Right lobe of liver (tissue), 6 donors: ENCODE data around the gene IL12RB1. TPM values are rescaled to one million over a fixed set of nuclear protein-coding genes. Genes with fewer than 3 reads are reported as not detected.

Experiments
- ATAC-seq, 4 donors: fragments of 200-7000 bp; cut with Tn5 transposase; one replicate each; pipeline ENCODE4 v1.9.1; 2020; ENCODE audit warnings: mild to moderate bottlenecking in 4 of 4, moderate library complexity in 4 of 4
- DNase-seq, 3 donors: peaks; one replicate each; pipeline ENCODE4 v3.0.0-alpha.2; 2020
- H3K27ac ChIP-seq, 3 donors: fragments of 200-600 bp; one replicate each; pipeline ENCODE4 v1.8.0; 2022
- H3K27me3 ChIP-seq, 2 donors: fragments of 200-600 bp; one replicate each; pipeline ENCODE4 v1.8.0; 2022
- H3K36me3 ChIP-seq, 4 donors: fragments of 200-600 bp; sonication (generic) in 1 of 4; one replicate each; pipeline versions ENCODE4 v1.5.1 to v1.8.0; 2017 to 2022; ENCODE audit warnings: control low read depth in 1 of 4
- H3K4me1 ChIP-seq, 4 donors: fragments of 200-600 bp; sonication (generic) in 1 of 4; one replicate each; pipeline versions ENCODE4 v1.5.1 to v1.8.0; 2017 to 2022; ENCODE audit warnings: control low read depth in 1 of 4
- H3K4me3 ChIP-seq, 3 donors: fragments of 200-600 bp; one replicate each; pipeline ENCODE4 v1.8.0; 2022
- H3K9me3 ChIP-seq, 4 donors: fragments of 200-600 bp; sonication (generic) in 1 of 4; one replicate each; pipeline versions ENCODE4 v1.5.1 to v1.8.0; 2017 to 2022; ENCODE audit warnings: control low read depth in 1 of 4
- POLR2A ChIP-seq: fragments of 450-650 bp; IDR thresholded peaks from one replicate; pipeline ENCODE4 v1.6.1; 2017; ENCODE audit warnings: antibody characterized with exemption, mild to moderate bottlenecking
- WGBS: methylation state at CpG from one replicate; pipeline ENCODE4 v1.1.6; 2018; ENCODE audit warnings: low coverage, low lambda C conversion rate; ENCODE audit not compliant: insufficient coverage; ENCODE audit errors: missing lambda C conversion rate; 5-methylcytosine and 5-hydroxymethylcytosine counted together
- intact Hi-C, 2 donors: fragments of 100-400 bp; cut with DNase I; formaldehyde crosslinking; loops; one replicate each; pipeline versions ENCODE4 v1.11.2 to v1.14.1; 2022
- total RNA-seq, 6 experiments: library from RNA; depleted of rRNA in 2 of 6; stranded (reverse); fragments of >200 nt in 2 of 6; fragmentation: NEBNext Ultra II Directional in 3 of 6; extraction: Animal tissue kit (Norgen Biotek cat#: 25700) in 3 of 6; gene quantifications; one replicate each; pipeline versions ENCODE4 v1.1.0 to v1.2.4, GENCODE V29; 2016 to 2023
- TF ChIP-seq, protein P1 (sequence below), 4 donors: fragments of 200-600 bp in 3 of 4; fragments of 450-650 bp in 1 of 4; IDR thresholded peaks; one replicate each; pipeline versions ENCODE4 v1.5.1 to v1.8.0; 2016 to 2022; ENCODE audit warnings: antibody characterized with exemption in 4 of 4, mild to moderate bottlenecking in 2 of 4
- donor health status: DM: no; HTN: yes; CAD: no.
- donor health status: DM: no; HTN: no; CAD: no.
- donor health status: DM: no; HTN: no; CAD: no.
- donor health status: DM: no; HTN: yes; CAD: no.
- donor health status: DM: no; HTN: yes; CAD: no.

IL12RB1 gene
- total RNA-seq, 6 experiments from 2014 or later, result 0.25 to 2.0 (median 0.70) TPM

DNA sequence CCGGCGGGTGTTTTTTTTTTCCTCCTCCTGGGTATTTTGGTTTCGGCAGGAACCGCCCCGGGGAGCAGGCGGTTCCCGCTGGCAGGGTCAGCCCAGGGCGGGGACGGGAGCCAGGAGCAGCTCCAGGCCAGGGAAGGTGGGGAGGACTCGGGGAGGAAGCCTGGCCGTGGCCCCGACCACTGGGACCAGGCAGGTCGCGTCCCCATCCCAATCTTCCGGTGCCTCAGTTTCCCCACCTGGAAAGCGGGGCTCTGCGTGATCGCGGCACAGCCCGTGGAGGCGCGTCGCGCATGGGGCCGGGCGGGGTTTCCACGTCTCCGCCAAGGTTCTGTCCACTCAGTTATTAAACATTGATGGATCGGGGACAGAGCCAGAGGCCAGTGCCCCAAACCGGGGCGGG lies 34.8 kb downstream of the IL12RB1 start:
- H3K27me3 ChIP-seq, result no peaks in the 10 kb centered on the region
- DNase-seq (peak; percentile 81 to 89 (median 86)), ATAC-seq (peak; percentile 63 to 81 (median 78))
- intact Hi-C loops, result no loop called here
- TF ChIP-seq POLR2A, result no peak
- TF ChIP-seq, protein P1, sequence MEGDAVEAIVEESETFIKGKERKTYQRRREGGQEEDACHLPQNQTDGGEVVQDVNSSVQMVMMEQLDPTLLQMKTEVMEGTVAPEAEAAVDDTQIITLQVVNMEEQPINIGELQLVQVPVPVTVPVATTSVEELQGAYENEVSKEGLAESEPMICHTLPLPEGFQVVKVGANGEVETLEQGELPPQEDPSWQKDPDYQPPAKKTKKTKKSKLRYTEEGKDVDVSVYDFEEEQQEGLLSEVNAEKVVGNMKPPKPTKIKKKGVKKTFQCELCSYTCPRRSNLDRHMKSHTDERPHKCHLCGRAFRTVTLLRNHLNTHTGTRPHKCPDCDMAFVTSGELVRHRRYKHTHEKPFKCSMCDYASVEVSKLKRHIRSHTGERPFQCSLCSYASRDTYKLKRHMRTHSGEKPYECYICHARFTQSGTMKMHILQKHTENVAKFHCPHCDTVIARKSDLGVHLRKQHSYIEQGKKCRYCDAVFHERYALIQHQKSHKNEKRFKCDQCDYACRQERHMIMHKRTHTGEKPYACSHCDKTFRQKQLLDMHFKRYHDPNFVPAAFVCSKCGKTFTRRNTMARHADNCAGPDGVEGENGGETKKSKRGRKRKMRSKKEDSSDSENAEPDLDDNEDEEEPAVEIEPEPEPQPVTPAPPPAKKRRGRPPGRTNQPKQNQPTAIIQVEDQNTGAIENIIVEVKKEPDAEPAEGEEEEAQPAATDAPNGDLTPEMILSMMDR (IDR thresholded peaks at IDR 0.05), result no peak
- H3K27ac ChIP-seq, result peak overlapping the region; percentile 89 to 99 (median 96)
- H3K4me3 ChIP-seq, result peak overlapping the region; percentile 34 to 55 (median 47)
- H3K36me3 ChIP-seq, result no peaks in the 10 kb centered on the region
- H3K9me3 ChIP-seq, result no peaks in the 10 kb centered on the region
- WGBS, result 15% methylated on average over 17 of the region's 31 CpGs
- peaks cover 0 to 47% (median 12%) of the 10 kb centered on the region in 4 donors for H3K4me1 ChIP-seq

DNA sequence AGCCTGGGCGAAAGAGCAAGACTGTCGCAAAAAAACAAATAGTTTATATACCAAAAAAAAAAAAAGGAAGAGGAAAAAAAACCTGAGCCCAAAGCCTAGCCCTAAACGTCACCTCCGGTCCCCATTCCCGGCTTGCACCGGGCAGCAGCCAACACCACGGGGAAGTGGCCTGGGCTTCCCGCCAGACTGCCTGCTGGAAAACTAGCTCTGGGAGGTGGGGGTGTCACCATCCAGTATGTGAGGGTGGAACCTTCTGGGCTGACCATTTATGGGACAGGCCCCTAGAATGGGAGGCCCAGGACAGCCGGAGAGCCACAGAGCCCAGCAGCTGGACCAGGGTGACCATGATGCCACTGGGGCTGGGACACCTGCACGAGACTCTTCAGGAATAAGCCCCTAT lies 37.3 kb downstream of the IL12RB1 start:
- peak; percentile 66 to 83 (median 78) for ATAC-seq
- peak overlapping the region; percentile 89 to 99 (median 96) for H3K27ac ChIP-seq
- H3K36me3 ChIP-seq, result no peaks in the 10 kb centered on the region
- peaks cover 0 to 62% (median 20%) of the 10 kb centered on the region in 4 donors for H3K4me1 ChIP-seq
- DNase-seq, result peak; percentile 97 to 98 (median 98)
- no peaks in the 10 kb centered on the region for H3K9me3 ChIP-seq
- WGBS, result 18% methylated on average over 8 of the region's 10 CpGs
- H3K27me3 ChIP-seq, result no peaks in the 10 kb centered on the region
- TF ChIP-seq, protein P1 (IDR thresholded peaks at IDR 0.05), result no peak
- peak; percentile 72 for TF ChIP-seq POLR2A
- H3K4me3 ChIP-seq, result peak overlapping the region in 1 of 3 donors; percentile 8
- intact Hi-C loops, result no loop called here

DNA sequence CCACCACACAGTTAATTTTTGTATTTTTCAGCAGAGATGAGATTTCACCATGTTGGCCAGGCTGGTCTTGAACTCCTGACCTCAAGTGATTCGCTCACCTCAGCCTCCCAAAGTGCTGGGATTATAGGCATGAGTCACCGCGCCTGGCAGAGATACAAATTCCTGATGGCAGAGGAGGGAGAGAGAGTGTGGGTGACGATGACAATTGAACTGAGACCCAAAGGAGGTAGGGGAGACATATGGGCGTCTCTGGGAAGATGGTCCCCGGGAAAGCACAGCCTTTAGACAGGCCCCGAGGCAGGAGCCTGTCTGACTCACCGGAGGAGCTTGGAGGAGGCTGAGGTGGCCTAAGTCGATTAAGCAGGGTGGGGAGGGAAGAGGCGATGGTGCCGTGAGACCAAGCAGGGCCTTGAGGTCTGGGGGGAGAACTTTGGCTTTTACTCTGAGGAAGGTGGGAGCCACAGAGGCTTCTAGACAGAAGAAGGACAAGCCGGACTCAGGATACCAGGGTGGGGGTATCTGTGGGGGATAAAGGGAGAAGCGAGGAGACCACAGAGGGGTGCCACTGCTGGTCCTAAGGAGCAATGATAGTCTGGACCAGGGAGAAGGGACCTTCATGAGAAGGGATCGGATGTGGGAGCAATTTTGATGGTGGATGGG lies 40.5 kb downstream of the IL12RB1 start:
- ATAC-seq (peak in 2 of 4 donors; percentile 4 to 46), DNase-seq (peak in 1 of 3 donors; percentile 79)
- TF ChIP-seq POLR2A, result no peak
- TF ChIP-seq, protein P1 (IDR thresholded peaks at IDR 0.05), result no peak
- H3K27ac ChIP-seq, result peak overlapping the region; percentile 84 to 96 (median 96)
- 48% methylated on average over 14 of the region's 14 CpGs for WGBS
- H3K4me1 ChIP-seq, result peaks cover 0 to 46% (median 18%) of the 10 kb centered on the region in 4 donors
- intact Hi-C loops, result no loop called here
- H3K27me3 ChIP-seq, result no peaks in the 10 kb centered on the region
- no peak overlapping the region for H3K4me3 ChIP-seq
- no peaks in the 10 kb centered on the region for H3K9me3 ChIP-seq
- H3K36me3 ChIP-seq, result no peaks in the 10 kb centered on the region

DNA sequence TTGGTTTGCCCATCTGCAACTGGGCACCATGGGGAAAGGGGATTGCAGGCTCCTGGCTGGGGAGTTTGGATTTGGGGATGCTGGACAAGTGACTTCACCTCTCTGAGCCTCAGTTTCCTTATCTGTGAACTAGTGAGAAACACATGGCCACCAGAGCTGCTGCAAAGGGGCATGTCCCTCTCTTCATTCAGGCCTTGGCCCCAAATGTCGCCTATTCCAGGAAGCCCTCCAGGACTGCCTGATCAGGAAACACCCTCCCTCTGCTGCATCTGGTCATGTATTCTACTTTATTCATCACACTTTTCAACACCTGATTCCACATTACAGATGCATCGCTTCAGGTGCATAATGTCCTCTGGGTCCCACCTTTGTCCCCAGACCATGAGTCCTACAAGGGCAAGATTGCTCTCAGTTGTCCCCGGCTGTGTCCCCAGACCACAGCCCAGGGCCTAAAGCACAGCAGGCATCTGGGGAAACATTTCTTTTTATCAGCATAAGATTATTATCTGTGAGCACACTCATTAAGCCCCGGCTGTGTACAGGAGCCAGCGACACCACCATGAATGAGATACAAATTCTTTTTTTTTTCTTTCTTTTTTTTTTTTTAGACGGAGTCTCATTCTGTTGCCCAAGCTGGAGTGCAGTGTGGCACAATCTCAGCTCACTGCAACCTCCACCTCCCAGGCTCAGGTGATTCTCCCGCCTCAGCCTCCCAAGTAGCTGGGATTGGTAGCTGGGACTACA lies 41.3 kb downstream of the IL12RB1 start:
- intact Hi-C loops, result no loop called here
- Histone ChIP-seq H3K27ac (peak overlapping the region; percentile 84 to 96 (median 96)), H3K27me3 (no peaks in the 10 kb centered on the region), H3K4me3 (peak overlapping the region; percentile 32 to 54 (median 41)), H3K9me3 (no peaks in the 10 kb centered on the region), H3K36me3 (no peaks in the 10 kb centered on the region), H3K4me1 (peaks cover 0 to 42% (median 15%) of the 10 kb centered on the region in 4 donors)
- TF ChIP-seq POLR2A, result no peak
- TF ChIP-seq, protein P1 (IDR thresholded peaks at IDR 0.05), result no peak
- ATAC-seq (no peak), DNase-seq (no peak)
- WGBS, result 63% methylated on average over 5 of the region's 7 CpGs
